Stomach (tissue), 9 donors: ENCODE measurements around the gene ZMAT3. TPM values are rescaled to one million over a fixed set of nuclear protein-coding genes. Genes with fewer than 3 reads are reported as not detected.

Experiments
- DNase-seq, 2 donors: peaks; one replicate each; pipeline versions ENCODE4 v3.0.0 to v3.0.0-alpha.2; 2013 to 2019
- H3K27ac ChIP-seq, 5 donors: fragments of 200-600 bp in 4 of 5; sonication (generic) in 4 of 5; one replicate each; pipeline ENCODE4 v1.5.1; 2013 to 2019; ENCODE audit warnings: mild to moderate bottlenecking in 1 of 5, moderate library complexity in 1 of 5
- H3K27me3 ChIP-seq, 3 donors: fragments of 200-600 bp; sonication (generic); one replicate each; pipeline ENCODE4 v1.5.1; 2017 to 2019; ENCODE audit warnings: mixed run types in 1 of 3
- H3K36me3 ChIP-seq, 4 donors: fragments of 200-600 bp; sonication (generic); 1 replicate in 3 of 4; 2 replicates in 1 of 4; pipeline ENCODE4 v1.5.1; 2016 to 2019
- H3K4me1 ChIP-seq, 4 donors: fragments of 200-600 bp; sonication (generic); one replicate each; pipeline ENCODE4 v1.5.1; 2016 to 2019
- H3K4me3 ChIP-seq, 4 donors: fragments of 200-600 bp; sonication (generic) in 3 of 4; one replicate each; pipeline ENCODE4 v1.5.1; 2016 to 2019; ENCODE audit warnings: mild to moderate bottlenecking in 1 of 4
- H3K9me3 ChIP-seq, 4 donors: fragments of 200-600 bp; sonication (generic); one replicate each; pipeline ENCODE4 v1.5.1; 2016 to 2019
- CTCF ChIP-seq, 7 experiments: fragments of 450-650 bp in 4 of 7; fragments of 200-600 bp in 3 of 7; sonication (generic) in 3 of 7; IDR thresholded peaks; one replicate each; pipeline ENCODE4 v1.5.1; 2016 to 2019; ENCODE audit warnings: antibody characterized with exemption in 7 of 7, control low read depth in 2 of 7, mild to moderate bottlenecking in 1 of 7
- EP300 ChIP-seq: sonication (generic); formaldehyde crosslinking; IDR thresholded peaks from one replicate; pipeline ENCODE4 v1.6.1; 2017; ENCODE audit warnings: antibody characterized with exemption
- POLR2A ChIP-seq, 4 donors: fragments of 450-650 bp; IDR thresholded peaks; one replicate each; pipeline ENCODE4 v1.6.1; 2016; ENCODE audit warnings: antibody characterized with exemption in 4 of 4, control low read depth in 2 of 4, mild to moderate bottlenecking in 1 of 4, moderate library complexity in 1 of 4
- POLR2AphosphoS5 ChIP-seq, 3 donors: sonication (generic); formaldehyde crosslinking; IDR thresholded peaks; one replicate each; pipeline ENCODE4 v1.6.1; 2016; ENCODE audit warnings: antibody characterized with exemption in 3 of 3
- WGBS, 5 donors: extraction: QIAGEN DNeasy Blood & Tissue Kit in 3 of 5; methylation state at CpG; one replicate each; pipeline versions ENCODE4 v1.1.5 to v1.1.7; 2013 to 2018; 5-methylcytosine and 5-hydroxymethylcytosine counted together
- intact Hi-C: fragments of 100-400 bp; cut with DNase I; formaldehyde crosslinking; loops from one replicate; pipeline ENCODE4 v1.15.1; 2023; ENCODE audit warnings: low total_unique reads
- polyA plus RNA-seq, 3 donors: library from polyadenylated mRNA; stranded (reverse); fragments of 200-250 nt; gene quantifications; one replicate each; pipeline ENCODE4 v1.2.3, GENCODE V29; 2013
- total RNA-seq, 5 donors: library from RNA; depleted of rRNA; stranded (reverse); fragments of >200 nt; gene quantifications; one replicate each; pipeline versions ENCODE4 v1.1.0 to v1.2.3, GENCODE V29; 2014 to 2016
- donor health status: healthy with polysubstance abuse.
- donor health status: Bipolar disorder and iron deficiency.
- donor health status: healthy.

The ZMAT3 gene
- total and polyA plus RNA-seq, 8 donors, result 1.4 to 19.8 (median 6.5) TPM

DNA sequence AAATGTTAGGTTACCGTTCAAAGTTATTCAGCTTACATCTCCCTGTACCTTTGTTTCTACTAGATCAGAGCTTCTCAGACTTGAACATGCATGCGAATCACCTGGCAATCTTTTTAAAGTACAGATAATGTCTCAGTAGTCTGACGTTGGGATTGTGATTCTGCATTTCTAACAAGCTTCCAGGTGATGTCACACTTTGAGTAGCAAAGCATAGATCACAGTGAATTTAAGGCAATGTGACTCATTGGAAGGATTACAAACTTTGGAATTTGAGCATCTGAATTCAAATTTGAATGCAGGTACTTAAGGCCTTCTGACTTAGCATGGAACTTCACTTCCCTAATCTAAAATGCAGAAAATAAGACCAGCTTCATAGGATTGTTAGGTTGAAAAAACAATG lies 10.8 kb upstream of the ZMAT3 start:
- intact Hi-C loops, result no loop called here
- no peaks in the 10 kb centered on the region for H3K4me1 ChIP-seq
- WGBS, 5 donors, result 64 to 76% (median 71%) methylated on average over 3 of the region's 3 CpGs

GRCh38 chr3:179081885-179082284 lies 10.3 kb upstream of the ZMAT3 start:
- intact Hi-C loops, result no loop called here
- no peaks in the 10 kb centered on the region for H3K9me3 ChIP-seq
- WGBS, 5 donors, result 67 to 82% (median 73%) methylated on average over 2 of the region's 2 CpGs

More for the DNA sequence above, 10.8 kb upstream of the ZMAT3 start:
- no peaks in the 10 kb centered on the region for H3K27me3 ChIP-seq
- no peaks in the 10 kb centered on the region for H3K36me3 ChIP-seq
- DNase-seq, result no peak
- no peak for TF ChIP-seq POLR2AphosphoS5 (IDR thresholded peaks at IDR 0.05)
- H3K4me3 ChIP-seq, result no peak overlapping the region
- no peak overlapping the region for H3K27ac ChIP-seq
- H3K9me3 ChIP-seq, result no peaks in the 10 kb centered on the region

GRCh38 chr3:179079537-179079936 lies 7.9 kb upstream of the ZMAT3 start:
- H3K27ac ChIP-seq, result no peak overlapping the region
- H3K4me3 ChIP-seq, result no peak overlapping the region
- intact Hi-C loops, result no loop called here
- 86 to 94% (median 88%) methylated on average over 4 of the region's 4 CpGs for WGBS, 5 donors
- H3K36me3 ChIP-seq, result no peaks in the 10 kb centered on the region
- H3K9me3 ChIP-seq, result no peaks in the 10 kb centered on the region
- H3K27me3 ChIP-seq, result no peaks in the 10 kb centered on the region
- H3K4me1 ChIP-seq, result no peaks in the 10 kb centered on the region
- DNase-seq, result no peak
- no peak for TF ChIP-seq CTCF (IDR thresholded peaks at IDR 0.05)
- TF ChIP-seq POLR2AphosphoS5 (IDR thresholded peaks at IDR 0.05), result no peak
- no peak for TF ChIP-seq EP300
- no peak for TF ChIP-seq POLR2A (IDR thresholded peaks at IDR 0.05)

More at GRCh38 chr3:179081885-179082284, 10.3 kb upstream of the ZMAT3 start:
- H3K27me3 ChIP-seq, result no peaks in the 10 kb centered on the region
- H3K4me3 ChIP-seq, result no peak overlapping the region
- no peak for TF ChIP-seq POLR2A (IDR thresholded peaks at IDR 0.05)
- TF ChIP-seq CTCF (IDR thresholded peaks at IDR 0.05), result no peak
- no peak for TF ChIP-seq POLR2AphosphoS5 (IDR thresholded peaks at IDR 0.05)
- no peak for TF ChIP-seq EP300
- no peak overlapping the region for H3K27ac ChIP-seq
- DNase-seq, result no peak
- no peaks in the 10 kb centered on the region for H3K4me1 ChIP-seq
- H3K36me3 ChIP-seq, result no peaks in the 10 kb centered on the region

DNA sequence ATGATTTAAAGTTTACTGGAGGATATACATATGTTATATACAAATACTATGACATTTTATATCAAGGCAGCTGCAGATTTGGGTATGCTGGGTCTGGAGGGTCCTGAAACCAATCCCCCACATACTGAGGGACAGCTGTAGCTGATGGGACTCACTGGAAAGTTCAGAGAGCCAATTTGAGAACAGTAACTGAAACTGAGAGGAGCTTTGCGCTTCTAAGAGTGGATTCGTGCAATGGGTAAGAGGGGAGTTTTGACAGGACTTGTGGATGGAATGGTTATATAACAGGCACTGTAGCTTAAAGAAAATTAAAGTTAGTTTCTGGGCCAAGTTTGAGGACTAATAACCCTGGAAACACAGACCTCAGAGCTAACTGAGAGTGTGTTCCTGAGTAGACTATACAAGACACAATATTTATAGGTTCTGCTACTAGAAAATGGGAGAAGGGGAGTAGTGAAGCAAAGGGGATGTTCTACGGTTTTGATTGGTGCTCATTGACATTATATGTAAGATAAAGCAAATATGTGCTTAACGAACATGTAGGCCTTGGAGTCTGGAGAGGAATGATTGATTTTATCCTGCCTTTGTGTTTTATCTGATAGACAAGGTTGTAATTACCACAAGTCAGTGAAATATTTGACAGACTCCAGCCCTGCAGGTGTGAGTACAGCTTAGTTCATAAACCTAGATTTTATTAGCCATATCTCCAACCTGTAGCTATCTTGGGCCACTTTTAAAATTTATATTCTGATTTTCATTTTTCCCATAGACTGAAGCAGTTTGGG lies 4.8 kb upstream of the ZMAT3 start:
- Histone ChIP-seq H3K27ac (no peak overlapping the region), H3K9me3 (no peaks in the 10 kb centered on the region), H3K27me3 (no peaks in the 10 kb centered on the region), H3K36me3 (no peaks in the 10 kb centered on the region), H3K4me1 (peaks cover 3 to 6% (median 6%) of the 10 kb centered on the region in 4 donors), H3K4me3 (no peak overlapping the region)
- DNase-seq, result no peak
- intact Hi-C loops, result no loop called here
- TF ChIP-seq POLR2AphosphoS5 (IDR thresholded peaks at IDR 0.05) (no peak), EP300 (no peak), CTCF (IDR thresholded peaks at IDR 0.05) (no peak), POLR2A (IDR thresholded peaks at IDR 0.05) (no peak)
- 59 to 71% (median 65%) methylated on average over 4 of the region's 4 CpGs for WGBS, 5 donors

GRCh38 chr3:179074656-179075055 lies 3.0 kb upstream of the ZMAT3 start:
- TF ChIP-seq EP300 (no peak), CTCF (IDR thresholded peaks at IDR 0.05) (no peak), POLR2AphosphoS5 (IDR thresholded peaks at IDR 0.05) (no peak), POLR2A (IDR thresholded peaks at IDR 0.05) (no peak)
- 60 to 69% (median 68%) methylated on average over 3 of the region's 3 CpGs for whole genome bisulfite sequencing, 5 donors
- intact Hi-C loops, result no loop called here
- H3K4me1 ChIP-seq, result peaks cover 3 to 21% (median 16%) of the 10 kb centered on the region in 4 donors
- no peaks in the 10 kb centered on the region for H3K9me3 ChIP-seq
- H3K36me3 ChIP-seq, result no peaks in the 10 kb centered on the region
- H3K27ac ChIP-seq, result no peak overlapping the region
- H3K27me3 ChIP-seq, result no peaks in the 10 kb centered on the region
- no peak for DNase-seq
- no peak overlapping the region for H3K4me3 ChIP-seq
